ENCODE results near the gene ACOT2. TPM values are rescaled to one million over a fixed set of nuclear protein-coding genes. Genes with fewer than 3 reads are reported as not detected.

The ACOT2 gene
- total and polyA plus RNA-seq, 12 donors: 26.0 to 310 (median 73.4) TPM

DNA sequence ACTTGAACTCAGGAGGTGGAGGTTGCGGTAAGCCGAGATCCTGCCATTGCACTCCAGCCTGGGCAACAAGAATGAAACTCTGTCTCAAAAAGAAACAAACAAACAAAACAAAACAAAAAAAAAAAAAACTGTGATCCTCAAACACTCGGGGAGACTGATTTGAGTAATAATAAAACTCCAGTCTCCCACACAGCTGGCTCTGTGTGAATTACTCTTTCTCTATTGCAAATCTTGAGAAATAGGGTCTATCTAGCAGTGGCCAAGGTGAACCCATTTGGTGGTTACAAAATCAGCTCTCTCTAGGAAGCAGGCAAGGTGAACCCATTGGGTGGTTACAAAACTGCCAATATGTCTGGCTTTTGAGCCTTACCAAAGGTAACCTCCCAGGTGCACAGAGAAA, 37.3 kb downstream of the ACOT2 start:
- TF ChIP-seq, protein P1, sequence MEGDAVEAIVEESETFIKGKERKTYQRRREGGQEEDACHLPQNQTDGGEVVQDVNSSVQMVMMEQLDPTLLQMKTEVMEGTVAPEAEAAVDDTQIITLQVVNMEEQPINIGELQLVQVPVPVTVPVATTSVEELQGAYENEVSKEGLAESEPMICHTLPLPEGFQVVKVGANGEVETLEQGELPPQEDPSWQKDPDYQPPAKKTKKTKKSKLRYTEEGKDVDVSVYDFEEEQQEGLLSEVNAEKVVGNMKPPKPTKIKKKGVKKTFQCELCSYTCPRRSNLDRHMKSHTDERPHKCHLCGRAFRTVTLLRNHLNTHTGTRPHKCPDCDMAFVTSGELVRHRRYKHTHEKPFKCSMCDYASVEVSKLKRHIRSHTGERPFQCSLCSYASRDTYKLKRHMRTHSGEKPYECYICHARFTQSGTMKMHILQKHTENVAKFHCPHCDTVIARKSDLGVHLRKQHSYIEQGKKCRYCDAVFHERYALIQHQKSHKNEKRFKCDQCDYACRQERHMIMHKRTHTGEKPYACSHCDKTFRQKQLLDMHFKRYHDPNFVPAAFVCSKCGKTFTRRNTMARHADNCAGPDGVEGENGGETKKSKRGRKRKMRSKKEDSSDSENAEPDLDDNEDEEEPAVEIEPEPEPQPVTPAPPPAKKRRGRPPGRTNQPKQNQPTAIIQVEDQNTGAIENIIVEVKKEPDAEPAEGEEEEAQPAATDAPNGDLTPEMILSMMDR (IDR thresholded peaks at IDR 0.05): no peak
- no peak for TF ChIP-seq POLR2A (IDR thresholded peaks at IDR 0.05)
- Histone ChIP-seq H3K27ac (no peak overlapping the region), H3K36me3 (replicated peaks in 1 of 2) (no peaks in the 10 kb centered on the region), H3K4me1 (replicated peaks in 1 of 2) (no peaks in the 10 kb centered on the region), H3K9me3 (replicated peaks in 1 of 3) (no peaks in the 10 kb centered on the region), H3K4me3 (no peak overlapping the region), H3K27me3 (no peaks in the 10 kb centered on the region)
- 93 to 96% (median 94%) methylated on average over 3 of the region's 3 CpGs for WGBS, 4 donors
- DNase-seq: no peak
- intact Hi-C loops (cut with DNase I): no loop called here

DNA sequence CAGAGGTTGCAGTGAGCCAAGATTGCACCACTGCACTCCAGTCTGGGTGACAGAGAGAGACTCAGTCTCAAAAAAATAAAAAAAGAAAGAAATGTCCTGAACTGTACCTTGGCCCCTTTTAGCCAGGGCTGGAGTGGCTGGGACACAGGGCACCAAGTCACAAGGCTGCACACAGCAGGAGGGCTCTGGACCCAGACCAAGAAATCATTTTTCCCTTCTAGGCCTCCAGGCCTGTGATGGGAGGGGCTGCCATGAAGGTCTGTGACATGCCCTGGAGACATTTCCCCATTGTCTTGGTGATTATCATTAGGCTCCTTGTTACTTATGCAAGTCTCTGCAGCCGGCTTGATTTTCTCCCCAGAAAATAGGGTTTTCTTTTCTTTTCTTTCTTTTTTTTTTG, 38.2 kb downstream of the ACOT2 start:
- 90 to 100% (median 96%) methylated on average over 1 of the region's 1 CpG for WGBS, 4 donors
- Histone ChIP-seq H3K27ac (no peak overlapping the region), H3K36me3 (replicated peaks in 1 of 2) (no peaks in the 10 kb centered on the region), H3K9me3 (replicated peaks in 1 of 3) (no peaks in the 10 kb centered on the region), H3K4me1 (replicated peaks in 1 of 2) (no peaks in the 10 kb centered on the region), H3K4me3 (no peak overlapping the region), H3K27me3 (no peaks in the 10 kb centered on the region)
- no peak for DNase-seq
- intact Hi-C loops (cut with DNase I): no loop called here
- TF ChIP-seq, protein P1 (IDR thresholded peaks at IDR 0.05): no peak
- no peak for TF ChIP-seq POLR2A (IDR thresholded peaks at IDR 0.05)

DNA sequence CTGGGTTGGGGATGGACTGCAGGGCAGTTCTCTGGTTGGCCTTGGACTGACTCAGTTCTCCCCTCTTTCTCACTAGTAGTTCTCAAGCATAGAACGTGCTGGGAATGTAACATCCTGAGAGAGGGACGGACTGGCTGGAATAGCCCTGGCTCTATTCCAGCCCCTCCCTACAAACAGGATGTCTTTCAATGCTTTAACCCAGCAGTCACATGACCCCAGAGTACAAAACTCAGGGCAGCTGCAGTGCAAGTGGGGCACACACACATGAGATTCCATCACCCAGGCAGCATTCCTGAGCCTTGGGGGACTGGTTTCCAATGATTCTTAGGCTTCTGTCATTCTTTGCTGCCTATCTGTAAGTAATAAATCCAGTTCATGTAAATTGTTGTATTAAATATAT, 41.7 kb downstream of the ACOT2 start:
- peak in 1 of 7 donors; percentile 8 for DNase-seq
- H3K36me3 ChIP-seq (replicated peaks in 1 of 2): no peaks in the 10 kb centered on the region
- no peak overlapping the region for H3K27ac ChIP-seq
- intact Hi-C loops (cut with DNase I): no loop called here
- no peaks in the 10 kb centered on the region for H3K9me3 ChIP-seq (replicated peaks in 1 of 3)
- no peaks in the 10 kb centered on the region for H3K27me3 ChIP-seq
- no peak for TF ChIP-seq POLR2A (IDR thresholded peaks at IDR 0.05)
- TF ChIP-seq, protein P1 (IDR thresholded peaks at IDR 0.05): no peak
- 37 to 59% (median 41%) methylated on average over 2 of the region's 2 CpGs for WGBS, 4 donors
- H3K4me3 ChIP-seq: no peak overlapping the region
- peaks cover 0 to 4% of the 10 kb centered on the region in 2 donors for H3K4me1 ChIP-seq (replicated peaks in 1 of 2)

DNA sequence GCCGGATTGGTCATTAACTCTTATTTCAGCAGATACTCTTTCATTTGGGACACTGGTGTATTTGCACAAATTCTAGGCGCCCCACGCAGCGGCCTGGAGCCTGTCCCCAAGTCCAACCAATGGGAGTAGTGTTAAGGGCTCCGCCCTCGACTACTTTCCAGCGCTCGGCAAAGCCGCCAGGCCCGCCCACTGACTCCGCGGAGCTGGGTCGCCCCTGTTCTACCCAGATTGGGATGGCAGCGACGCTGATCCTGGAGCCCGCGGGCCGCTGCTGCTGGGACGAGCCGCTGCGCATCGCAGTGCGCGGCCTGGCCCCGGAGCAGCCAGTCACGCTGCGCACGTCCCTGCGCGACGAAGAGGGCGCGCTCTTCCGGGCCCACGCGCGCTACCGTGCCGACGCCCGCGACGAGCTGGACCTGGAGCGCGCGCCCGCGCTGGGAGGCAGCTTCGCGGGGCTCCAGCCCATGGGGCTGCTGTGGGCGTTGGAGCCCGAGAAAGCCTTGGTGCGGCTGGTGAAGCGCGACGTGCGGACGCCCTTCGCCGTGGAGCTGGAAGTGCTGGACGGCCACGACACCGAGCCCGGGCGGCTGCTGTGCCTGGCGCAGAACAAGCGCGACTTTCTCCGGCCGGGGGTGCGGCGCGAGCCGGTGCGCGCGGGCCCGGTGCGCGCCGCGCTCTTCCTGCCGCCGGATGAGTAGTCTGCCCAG, 43.5 kb downstream of the ACOT2 start, which contains the start of gene ACOT6:
Gene ACOT6, plus strand, starts transcription at position 179 of the 707 bp plus-strand sequence. Its CDS starts 55 bp downstream, at position 234.
- intact Hi-C loops (cut with DNase I): no loop called here
- WGBS, 4 donors: 0 to 1% (median 1%) methylated on average over 1 to 84 of the region's 84 CpGs
- Histone ChIP-seq H3K9me3 (replicated peaks in 1 of 3) (no peaks in the 10 kb centered on the region), H3K4me1 (replicated peaks in 1 of 2) (peaks cover 0 to 4% of the 10 kb centered on the region in 2 donors), H3K4me3 (peak within 1 kb of the TSS in 3 of 4 donors; percentile 33 to 62 (median 47)), H3K27me3 (no peaks in the 10 kb centered on the region), H3K27ac (peak within 1 kb of the TSS in 4 of 5 donors; percentile 44 to 84 (median 78)), H3K36me3 (replicated peaks in 1 of 2) (no peaks in the 10 kb centered on the region)
- peak; percentile 66 to 81 (median 79) for DNase-seq
- peak in 1 of 2 donors; percentile 55 for TF ChIP-seq POLR2A (IDR thresholded peaks at IDR 0.05)
- TF ChIP-seq, protein P1 (IDR thresholded peaks at IDR 0.05): no peak

All from adrenal gland (tissue), 12 donors.